D721Med (cell line): ENCODE data around the gene CACNB1.

ENCODE experiments used
- DNase-seq: peaks from one replicate; pipeline ENCODE4 v3.0.0; 2011; ENCODE audit warnings: low spot score; ENCODE audit not compliant: insufficient read length
- FAIRE-seq: peaks from 2 replicates; lab custom pipeline; 2011; peaks lifted over from hg19 to GRCh38; lab: Jason Lieb, UNC
- CTCF ChIP-seq: IDR thresholded peaks from 2 replicates; pipeline ENCODE4 v1.5.1; 2012; ENCODE audit warnings: mild to moderate bottlenecking, control low read depth; ENCODE audit not compliant: insufficient read depth; ENCODE audit errors: missing control alignments

CACNB1 gene

GRCh38 chr17:39231591-39232551 lies 34.4 kb upstream of the CACNB1 start:
- peak; percentile 75 for TF ChIP-seq CTCF
- DNase-seq (peak; percentile 96), FAIRE-seq (no peak)

GRCh38 chr17:39231091-39231561 lies 33.7 kb upstream of the CACNB1 start:
- TF ChIP-seq CTCF = no peak
- no peak for DNase-seq
- FAIRE-seq = no peak

GRCh38 chr17:39230361-39230760 lies 32.9 kb upstream of the CACNB1 start:
- FAIRE-seq (no peak), DNase-seq (no peak)
- no peak for TF ChIP-seq CTCF

GRCh38 chr17:39229274-39229913 lies 31.9 kb upstream of the CACNB1 start:
- no peak for TF ChIP-seq CTCF
- FAIRE-seq = no peak

GRCh38 chr17:39227364-39227919 lies 30.0 kb upstream of the CACNB1 start:
- no peak for TF ChIP-seq CTCF
- no peak for FAIRE-seq
- no peak for DNase-seq

More at GRCh38 chr17:39229274-39229913, 31.9 kb upstream of the CACNB1 start:
- DNase-seq = no peak

GRCh38 chr17:39225959-39226683 lies 28.7 kb upstream of the CACNB1 start:
- FAIRE-seq = no peak
- peak; percentile 97 for DNase-seq
- no peak for TF ChIP-seq CTCF
